ENCODE results near the gene OR51E2.
A peak's percentile ranks its signal among the peaks of the same experiment; 100 is the strongest.

Gene OR51E2

DNA sequence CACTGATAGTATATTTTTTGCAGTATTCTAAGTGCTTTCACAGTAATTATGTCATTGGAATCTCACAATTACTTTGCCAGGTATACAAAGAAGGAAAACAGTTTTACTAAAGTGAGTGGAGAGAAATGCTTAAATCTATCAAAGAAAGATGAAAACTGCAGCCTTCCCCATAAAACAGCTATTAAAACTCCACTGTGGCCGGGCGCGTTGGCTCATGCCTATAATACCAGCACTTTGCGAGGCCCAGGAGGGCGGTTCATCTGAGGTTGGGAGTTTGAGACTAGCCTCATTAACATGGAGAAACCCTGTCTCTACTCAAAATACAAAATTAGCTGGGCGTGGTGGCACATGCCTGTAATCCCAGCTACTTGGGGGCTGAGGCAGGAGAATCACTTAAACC lies 34.8 kb downstream of the OR51E2 start:
- no peak for DNase-seq (ENCODE audit: low spot score)

DNA sequence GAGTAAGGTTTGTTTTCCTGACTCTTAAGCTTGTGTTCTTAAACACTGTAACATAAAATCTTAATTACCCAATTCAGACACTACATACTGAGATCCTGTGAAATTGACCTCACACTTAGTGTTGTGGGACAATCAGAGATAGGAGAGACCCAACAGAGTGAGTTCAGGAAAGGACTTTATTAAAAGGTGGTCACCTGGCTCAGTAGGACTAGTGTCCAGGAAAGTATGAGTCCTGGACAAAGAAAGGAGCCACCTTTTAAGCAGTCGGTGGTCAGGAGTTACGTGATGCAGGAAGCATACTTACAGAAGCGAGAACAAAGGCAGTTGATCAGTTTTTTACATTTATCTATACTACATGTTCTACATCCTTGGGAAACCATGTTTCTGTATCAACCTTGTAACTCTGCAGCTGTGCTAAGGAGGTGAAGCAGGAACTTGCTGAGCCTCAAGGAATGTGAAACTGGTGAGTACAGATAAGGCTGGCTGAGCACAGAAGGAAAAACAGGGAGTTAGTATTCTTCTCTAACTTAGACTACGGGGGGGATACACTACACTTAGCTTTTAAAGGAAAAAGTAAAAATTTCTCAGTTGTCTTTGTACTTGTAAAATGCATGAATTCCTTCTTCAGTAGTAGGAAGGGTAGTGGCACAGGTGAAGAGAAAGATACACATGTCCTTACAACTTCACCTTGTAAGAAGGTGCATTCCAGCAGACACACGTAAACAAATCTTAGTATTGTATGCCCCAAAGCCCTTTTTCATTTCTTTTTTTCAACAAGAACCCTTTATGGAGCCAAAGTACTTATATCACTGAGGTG lies 38.8 kb downstream of the OR51E2 start:
- no peak for DNase-seq (ENCODE audit: low spot score)

DNA sequence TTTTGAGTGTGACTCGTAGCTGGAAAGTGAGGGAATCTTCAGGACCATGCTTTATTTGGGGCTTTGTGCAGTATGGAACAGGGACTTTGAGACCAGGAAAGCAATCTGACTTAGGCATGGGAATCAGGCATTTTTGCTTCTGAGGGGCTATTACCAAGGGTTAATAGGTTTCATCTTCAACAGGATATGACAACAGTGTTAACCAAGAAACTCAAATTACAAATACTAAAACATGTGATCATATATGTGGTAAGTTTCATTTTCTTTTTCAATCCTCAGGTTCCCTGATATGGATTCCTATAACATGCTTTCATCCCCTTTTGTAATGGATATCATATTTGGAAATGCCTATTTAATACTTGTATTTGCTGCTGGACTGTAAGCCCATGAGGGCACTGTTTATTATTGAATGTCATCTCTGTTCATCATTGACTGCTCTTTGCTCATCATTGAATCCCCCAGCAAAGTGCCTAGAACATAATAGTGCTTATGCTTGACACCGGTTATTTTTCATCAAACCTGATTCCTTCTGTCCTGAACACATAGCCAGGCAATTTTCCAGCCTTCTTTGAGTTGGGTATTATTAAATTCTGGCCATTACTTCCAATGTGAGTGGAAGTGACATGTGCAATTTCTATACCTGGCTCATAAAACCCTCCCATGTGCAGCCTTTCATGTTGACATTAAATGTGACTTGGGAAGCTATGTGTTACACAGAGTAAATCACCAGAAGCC lies 42.9 kb downstream of the OR51E2 start:
- no peak for DNase-seq (ENCODE audit: low spot score)

DNA sequence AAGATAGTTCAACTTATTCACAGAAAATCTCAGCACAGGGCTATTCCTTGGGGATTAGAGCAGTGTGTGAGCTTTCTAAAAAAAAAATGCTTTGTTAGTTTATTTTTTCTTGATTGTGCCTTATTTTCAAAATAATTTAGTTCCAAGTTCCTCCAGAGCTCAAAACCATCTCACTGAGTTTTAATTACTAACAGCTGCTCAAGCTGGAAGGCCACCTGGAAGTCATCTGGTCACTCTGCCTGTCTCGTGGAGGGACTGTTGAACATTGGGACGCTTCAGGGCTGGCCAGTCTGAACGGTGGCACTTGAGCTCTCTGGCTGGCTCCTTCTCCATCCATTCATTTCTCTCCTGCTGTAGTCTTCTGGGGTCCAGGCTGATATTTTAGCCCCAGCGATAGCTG lies 49.9 kb downstream of the OR51E2 start:
- DNase-seq (ENCODE audit: low spot score): no peak

DNA sequence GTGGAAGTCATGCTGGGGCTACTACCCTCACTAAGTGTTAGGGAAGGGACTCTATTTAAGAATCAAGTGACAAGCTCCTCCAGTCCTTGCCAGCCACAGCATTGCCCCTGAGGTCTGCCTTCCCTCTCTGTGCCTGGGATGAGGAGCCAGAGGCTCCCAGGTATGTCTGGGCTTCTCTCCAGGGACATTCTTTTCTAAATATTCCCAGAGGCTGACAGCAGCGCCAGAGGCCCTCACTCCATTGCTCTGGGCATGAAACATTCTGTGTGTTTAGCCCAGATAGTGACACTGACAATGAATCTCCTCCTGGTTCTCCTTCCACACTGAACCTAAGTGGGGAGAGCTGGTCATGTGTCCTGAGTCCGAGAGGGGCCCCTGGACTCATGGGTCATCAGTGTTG lies 51.7 kb downstream of the OR51E2 start:
- DNase-seq (ENCODE audit: low spot score): no peak

DNA sequence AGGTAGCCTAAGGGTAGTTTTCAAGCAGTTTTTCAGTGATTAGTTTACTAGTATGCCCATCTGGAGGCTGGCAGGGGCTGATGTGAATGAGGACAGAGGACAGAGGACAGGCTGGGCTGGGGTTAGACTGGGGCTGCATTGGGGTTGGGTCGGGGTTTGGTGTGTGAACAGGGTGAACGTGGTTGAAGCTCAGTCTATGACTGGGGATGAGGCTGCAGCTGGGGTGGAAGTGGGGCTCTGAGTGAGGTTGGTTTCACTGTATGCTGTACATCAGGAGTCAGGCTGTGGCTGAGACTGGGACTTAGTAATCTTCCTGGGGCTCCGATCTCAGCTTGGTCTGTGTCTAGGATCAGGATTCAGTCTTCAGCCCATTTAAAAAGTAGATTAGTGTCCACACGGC lies 53.4 kb downstream of the OR51E2 start:
- DNase-seq (ENCODE audit: low spot score): no peak

DNA sequence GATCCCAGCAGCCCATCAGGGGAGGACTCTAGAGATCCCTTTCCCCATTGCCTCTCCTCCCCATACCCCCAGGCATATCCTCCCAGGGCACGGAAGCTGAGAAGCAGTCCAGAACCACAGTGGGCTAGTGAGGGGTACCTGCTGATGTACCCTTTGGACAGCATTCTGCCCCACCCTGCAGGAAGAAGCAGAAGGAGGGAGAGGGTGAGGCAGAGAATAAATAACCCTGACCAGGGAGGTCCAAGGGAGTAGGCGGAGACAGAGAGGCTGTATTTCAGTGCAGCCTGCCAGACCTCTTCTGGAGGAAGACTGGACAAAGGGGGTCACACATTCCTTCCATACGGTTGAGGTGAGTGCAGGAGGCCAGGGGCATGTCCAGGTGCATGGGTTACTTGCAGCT lies 54.0 kb downstream of the OR51E2 start, which contains the start of gene OR51E1:
OR51E1 (plus strand) TSS at position 301 of the 400 bp plus-strand sequence. CDS start 8,545 bp downstream, outside the sequence.
- no peak for DNase-seq (ENCODE audit: low spot score)

DNA sequence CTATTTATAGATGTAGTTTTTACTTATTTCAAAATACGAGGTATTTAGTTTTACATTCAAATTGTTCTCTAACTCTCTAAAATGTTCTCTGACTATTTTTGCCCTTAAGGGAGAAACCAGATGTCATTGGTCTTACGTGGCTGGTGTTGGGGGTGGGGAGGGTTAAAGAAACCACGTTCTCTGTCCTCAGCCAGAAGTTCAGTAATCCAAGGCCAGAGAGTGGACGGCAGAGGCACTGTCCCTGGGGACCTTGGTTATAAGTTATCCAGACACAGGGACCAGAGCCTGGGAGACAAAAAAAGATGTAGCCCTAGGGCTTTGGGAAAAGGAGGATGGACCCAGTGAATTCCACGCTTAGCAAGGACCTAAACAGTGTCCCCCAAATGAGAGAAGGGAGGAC lies 54.6 kb downstream of the OR51E2 start:
- DNase-seq (ENCODE audit: low spot score): no peak

DNA sequence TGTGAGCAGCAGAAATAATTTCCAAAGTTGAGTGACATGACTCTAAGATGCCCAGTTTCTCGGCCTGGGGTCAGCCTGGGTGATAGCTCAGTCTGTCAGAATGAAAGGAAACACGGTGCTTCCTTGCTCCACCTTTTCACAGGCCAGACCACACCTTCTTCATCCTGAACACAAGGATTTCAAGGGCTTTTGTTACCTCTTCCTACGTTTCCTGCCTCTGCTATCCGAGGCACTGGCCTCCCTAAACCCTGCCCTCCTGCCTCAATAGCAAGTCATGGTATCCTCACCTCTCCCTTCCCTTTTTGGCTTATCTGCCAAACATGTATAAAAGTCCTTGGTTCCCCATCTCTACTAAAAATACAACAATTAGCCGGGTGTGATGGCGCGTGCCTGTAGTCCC lies 55.6 kb downstream of the OR51E2 start:
- DNase-seq (ENCODE audit: low spot score): no peak

DNA sequence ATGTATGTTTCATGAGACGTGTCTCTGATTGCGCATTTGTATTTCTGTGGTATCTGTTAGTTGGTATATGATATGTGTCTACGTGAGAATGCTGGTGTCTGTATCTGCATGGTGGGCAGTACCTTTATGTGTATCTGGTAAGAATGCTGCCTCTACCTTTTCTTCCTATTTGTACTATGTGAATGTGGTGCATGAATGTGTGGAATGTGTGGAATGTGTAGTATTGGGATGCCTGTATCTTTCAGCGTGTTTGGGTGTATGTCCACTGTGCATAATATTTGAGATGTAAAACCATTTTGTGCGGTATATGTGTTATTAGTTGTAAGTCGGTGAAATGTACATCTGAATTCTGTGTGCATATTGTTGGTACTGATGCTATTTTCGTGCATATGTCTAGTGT lies 56.2 kb downstream of the OR51E2 start:
- no peak for DNase-seq (ENCODE audit: low spot score)

DNA sequence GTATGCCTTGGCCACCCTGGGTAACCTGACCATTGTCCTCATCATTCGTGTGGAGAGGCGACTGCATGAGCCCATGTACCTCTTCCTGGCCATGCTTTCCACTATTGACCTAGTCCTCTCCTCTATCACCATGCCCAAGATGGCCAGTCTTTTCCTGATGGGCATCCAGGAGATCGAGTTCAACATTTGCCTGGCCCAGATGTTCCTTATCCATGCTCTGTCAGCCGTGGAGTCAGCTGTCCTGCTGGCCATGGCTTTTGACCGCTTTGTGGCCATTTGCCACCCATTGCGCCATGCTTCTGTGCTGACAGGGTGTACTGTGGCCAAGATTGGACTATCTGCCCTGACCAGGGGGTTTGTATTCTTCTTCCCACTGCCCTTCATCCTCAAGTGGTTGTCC lies 57.7 kb downstream of the OR51E2 start:
- no peak for DNase-seq (ENCODE audit: low spot score)

DNA sequence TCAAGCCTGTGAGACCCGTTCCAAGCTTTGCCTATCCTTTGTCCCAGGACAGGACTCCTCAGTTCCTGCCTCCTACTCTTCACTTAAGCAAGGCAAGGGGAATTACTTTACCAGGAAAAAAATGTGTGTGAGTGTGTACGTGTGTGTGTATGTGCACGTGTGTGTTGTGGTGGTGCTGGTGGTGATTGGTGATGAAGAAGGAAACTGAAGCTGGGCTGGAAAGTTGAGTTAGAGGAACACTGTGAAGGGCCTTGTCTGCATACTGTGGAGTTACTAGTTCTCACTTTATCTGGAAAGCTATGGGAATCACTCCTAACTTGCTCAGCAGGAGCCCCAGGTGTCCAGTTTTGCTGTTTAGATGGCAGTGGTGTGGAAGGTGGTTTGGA lies 60.0 kb downstream of the OR51E2 start:
- DNase-seq (ENCODE audit: low spot score): no peak

DNA sequence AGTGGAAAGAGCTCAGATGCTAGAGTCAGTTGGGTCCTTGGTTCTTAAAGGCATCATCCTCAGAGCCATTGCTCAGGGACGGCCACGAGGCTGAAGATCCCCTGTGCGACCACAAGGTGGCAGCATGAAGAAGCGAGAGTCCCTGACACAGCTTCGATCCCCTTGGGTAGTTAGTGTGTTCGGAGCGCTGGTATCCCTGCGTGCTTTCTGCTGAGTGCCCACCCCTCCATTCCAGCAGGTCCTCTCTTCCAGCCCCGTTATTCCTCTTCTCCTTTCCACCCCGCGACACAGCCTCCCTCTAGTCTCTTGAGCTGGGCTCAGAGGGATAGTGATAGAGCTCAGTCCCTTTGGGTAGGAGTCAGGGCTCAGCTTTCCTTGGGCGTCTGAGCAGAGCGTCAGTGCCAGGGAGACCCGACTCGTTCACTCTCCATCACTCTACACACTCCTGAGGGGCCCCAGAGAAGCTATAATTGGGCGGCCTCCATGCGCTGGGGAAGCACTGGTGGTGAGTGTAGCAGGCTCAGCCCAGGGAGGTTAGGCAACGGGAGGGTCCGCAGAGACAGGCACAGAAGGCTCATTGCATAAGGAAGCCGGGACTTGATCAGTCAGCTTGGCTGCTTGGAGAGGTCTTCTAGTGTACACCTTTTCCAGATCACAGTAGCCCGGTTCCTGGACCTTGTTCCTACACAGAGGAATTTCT lies 60.5 kb downstream of the OR51E2 start, which contains the start of gene OR51D1:
OR51D1 (plus strand) TSS at position 516 of the 700 bp plus-strand sequence. CDS start 2,314 bp downstream, outside the sequence.
- DNase-seq (ENCODE audit: low spot score): peak; percentile 70

DNA sequence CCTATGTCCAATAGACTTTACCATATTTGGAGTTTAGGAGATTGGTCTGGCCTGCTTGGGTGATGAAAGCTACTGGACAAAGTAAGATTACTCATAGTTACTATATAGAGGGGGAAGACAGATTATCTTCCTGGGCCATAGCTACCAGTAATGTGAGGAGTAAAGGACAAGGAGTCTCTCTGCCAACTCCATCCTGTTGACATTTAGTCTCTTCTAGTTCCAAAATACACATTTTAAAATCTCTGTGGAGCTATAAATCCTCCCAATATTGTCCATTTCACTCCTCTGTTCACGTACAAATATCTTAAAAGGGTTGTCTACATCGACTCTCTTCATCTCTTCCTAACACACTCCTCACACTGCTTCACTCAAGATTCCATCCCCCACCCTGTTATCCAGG lies 61.5 kb downstream of the OR51E2 start:
- DNase-seq (ENCODE audit: low spot score): no peak

Measured in COLO829 (cell line).